OCI-LY3 (cell line): ENCODE data around the gene GPR37L1.
"Not testable (repeated sequence)": the region's sequence is repeated elsewhere in the genome, so short reads cannot be mapped to it uniquely, and the experiment has no call there.

Source experiments
- H2AFZ ChIP-seq: fragments of 200-600, 300-600 bp; shearing (Covaris generic); 2 replicates; pipeline ENCODE4 v1.6.0; 2014; ENCODE audit warnings: antibody characterized with exemption, low read depth, low read length
- H3K27ac ChIP-seq: fragments of 200-600, 300-600 bp; sonication (generic); 2 replicates; pipeline ENCODE4 v1.5.1; 2014; ENCODE audit warnings: mild to moderate bottlenecking, low read length, moderate library complexity, mixed read lengths
- H3K27me3 ChIP-seq: fragments of 200-600, 300-600 bp; sonication (generic); 2 replicates; pipeline ENCODE4 v1.6.1; 2014; ENCODE audit warnings: low read depth, low read length, mixed read lengths
- H3K36me3 ChIP-seq: fragments of 200-600, 300-600 bp; sonication (generic); replicated peaks from 2 replicates; pipeline ENCODE3; 2014; ENCODE audit warnings: low read depth, low read length, mixed read lengths
- H3K4me1 ChIP-seq: fragments of 300-600, 200-600 bp; sonication (generic); 2 replicates; pipeline ENCODE4 v1.6.1; 2014; ENCODE audit warnings: low read length, mixed read lengths
- H3K4me2 ChIP-seq: fragments of 200-600, 300-600 bp; sonication (generic); 2 replicates; pipeline ENCODE4 v1.6.1; 2014; ENCODE audit warnings: low read length, mixed read lengths
- H3K4me3 ChIP-seq: fragments of 300-600, 200-600 bp; sonication (generic); 2 replicates; pipeline ENCODE4 v1.5.1; 2014; ENCODE audit warnings: antibody characterized with exemption, mild to moderate bottlenecking, low read length, moderate library complexity
- H3K79me2 ChIP-seq: fragments of 300-600, 200-600 bp; shearing (Covaris generic); 2 replicates; pipeline ENCODE4 v1.6.1; 2014; ENCODE audit warnings: mild to moderate bottlenecking, low read length, mixed read lengths
- H3K9ac ChIP-seq: fragments of 300-600, 200-600 bp; shearing (Covaris generic); 2 replicates; pipeline ENCODE4 v1.6.0; 2014; ENCODE audit warnings: mild to moderate bottlenecking, low read length, moderate library complexity
- H3K9me3 ChIP-seq: fragments of 200-600, 300-600 bp; shearing (Covaris generic); 2 replicates; pipeline ENCODE4 v1.6.1; 2014; ENCODE audit warnings: low read length, mixed read lengths; ENCODE audit not compliant: insufficient read depth
- H4K20me1 ChIP-seq: fragments of 200-600, 300-600 bp; sonication (generic); 2 replicates; pipeline ENCODE4 v1.6.1; 2016; ENCODE audit warnings: low read length, mixed read lengths; ENCODE audit not compliant: insufficient read depth
- CTCF ChIP-seq: fragments of 200-600, 300-600 bp; sonication (generic); IDR thresholded peaks from 2 replicates; pipeline ENCODE4 v1.5.1; 2014; ENCODE audit warnings: antibody characterized with exemption, low read length, low read depth
- EZH2phosphoT487 ChIP-seq: fragments of 200-600 bp; shearing (Covaris generic); IDR thresholded peaks from 2 replicates; pipeline ENCODE4 v1.6.1; 2018; ENCODE audit warnings: antibody characterized with exemption, mixed run types, low read depth

GPR37L1 gene

GRCh38 chr1:202165942-202166843 is 43.5 kb downstream of the GPR37L1 start:
- peak overlapping the region; percentile 81 for H3K4me2 ChIP-seq
- H3K27ac ChIP-seq = no peak overlapping the region
- no peaks in the 10 kb centered on the region for H3K79me2 ChIP-seq
- H3K4me1 ChIP-seq = peaks cover 43% of the 10 kb centered on the region
- peak overlapping the region; percentile 63 for H2AFZ ChIP-seq
- no peaks in the 10 kb centered on the region for H3K27me3 ChIP-seq
- H3K4me3 ChIP-seq = peak overlapping the region; percentile 68; the same call in 1 of the 2 replicates
- H3K36me3 ChIP-seq = no peaks in the 10 kb centered on the region
- H3K9ac ChIP-seq = peak overlapping the region; percentile 57; the same call in 1 of the 2 replicates
- H4K20me1 ChIP-seq = no peaks in the 10 kb centered on the region
- H3K9me3 ChIP-seq = no peaks in the 10 kb centered on the region
- no peak for TF ChIP-seq EZH2phosphoT487
- no peak for TF ChIP-seq CTCF

- peaks cover 34% of the 10 kb centered on the region for H3K4me1 ChIP-seq
These were observed 44.3 kb downstream of the GPR37L1 start for GRCh38 chr1:202167054-202167453.

GRCh38 chr1:202167708-202168415 is 45.1 kb downstream of the GPR37L1 start:
- peaks cover 26% of the 10 kb centered on the region for H3K4me1 ChIP-seq
- no peak overlapping the region for H3K9ac ChIP-seq
- no peaks in the 10 kb centered on the region for H3K9me3 ChIP-seq
- H3K79me2 ChIP-seq = no peaks in the 10 kb centered on the region
- H3K27me3 ChIP-seq = no peaks in the 10 kb centered on the region
- H3K4me3 ChIP-seq = no peak overlapping the region
- no peaks in the 10 kb centered on the region for H4K20me1 ChIP-seq
- H2AFZ ChIP-seq = no peak overlapping the region
- TF ChIP-seq CTCF = no peak
- TF ChIP-seq EZH2phosphoT487 = no peak
- H3K27ac ChIP-seq = no peak overlapping the region
- H3K4me2 ChIP-seq = no peak overlapping the region
- no peaks in the 10 kb centered on the region for H3K36me3 ChIP-seq

More at GRCh38 chr1:202167054-202167453, 44.3 kb downstream of the GPR37L1 start:
- H2AFZ ChIP-seq, H3K27ac ChIP-seq, H3K9ac ChIP-seq, H3K4me2 ChIP-seq, H3K4me3 ChIP-seq, H4K20me1 ChIP-seq, H3K36me3 ChIP-seq, H3K27me3 ChIP-seq, H3K79me2 ChIP-seq, H3K9me3 ChIP-seq: not testable (repeated sequence)

- Histone ChIP-seq H3K4me3 (no peak overlapping the region), H2AFZ (no peak overlapping the region), H3K27me3 (no peaks in the 10 kb centered on the region)
These were observed 46.1 kb downstream of the GPR37L1 start for GRCh38 chr1:202168861-202169260.

More at GRCh38 chr1:202168861-202169260, 46.1 kb downstream of the GPR37L1 start:
- no peak overlapping the region for H3K27ac ChIP-seq
- TF ChIP-seq CTCF = no peak
- no peak for TF ChIP-seq EZH2phosphoT487
- peaks cover 20% of the 10 kb centered on the region for H3K4me1 ChIP-seq
- no peaks in the 10 kb centered on the region for H4K20me1 ChIP-seq
- no peak overlapping the region for H3K4me2 ChIP-seq
- no peaks in the 10 kb centered on the region for H3K36me3 ChIP-seq
- H3K79me2 ChIP-seq = no peaks in the 10 kb centered on the region
- no peaks in the 10 kb centered on the region for H3K9me3 ChIP-seq
- H3K9ac ChIP-seq = no peak overlapping the region
